OCI-LY7 (cell line): ENCODE measurements around the gene SSX2IP. TPM values are rescaled to one million over a fixed set of nuclear protein-coding genes. Genes with fewer than 3 reads are reported as not detected.

Source experiments
- BruUV-seq: library from RNA; stranded (reverse); fragments of 400-500 nt; replicated peaks from 2 replicates; lab custom pipeline; 2021; lab: Mats Ljungman, UMichigan
- CTCF ChIA-PET: fragments of 300-600 bp; sonication (Branson Sonifier 250); formaldehyde crosslinking; loops from one replicate; lab custom pipeline; 2022; ENCODE audit warnings: antibody characterized with exemption; ENCODE audit not compliant: unreplicated experiment; lab: Charles Lee
- POLR2A ChIA-PET: fragments of 300-600 bp; sonication (Branson Sonifier 250); formaldehyde crosslinking; loops from one replicate; lab custom pipeline; 2022; ENCODE audit warnings: antibody characterized with exemption; lab: Charles Lee
- DNase-seq: peaks from one replicate; pipeline ENCODE4 v3.0.0-alpha.2; 2015; ENCODE audit warnings: low spot score
- H2AFZ ChIP-seq: fragments of 200-600 bp; sonication (generic), shearing (Covaris generic); 2 replicates; pipeline ENCODE4 v1.6.1; 2014; ENCODE audit warnings: mild to moderate bottlenecking, antibody characterized with exemption, low read length, moderate library complexity
- H3K27ac ChIP-seq: fragments of 200-600 bp; sonication (generic); 2 replicates; pipeline ENCODE4 v1.5.1; 2014; ENCODE audit warnings: mixed run types, low read depth, mild to moderate bottlenecking, moderate library complexity, low read length, inconsistent platforms; ENCODE audit not compliant: poor library complexity, severe bottlenecking
- H3K36me3 ChIP-seq: fragments of 200-600 bp; sonication (generic); 2 replicates; pipeline ENCODE4 v1.6.1; 2014; ENCODE audit warnings: mild to moderate bottlenecking, antibody characterized with exemption, low read length, moderate library complexity, mixed read lengths; ENCODE audit not compliant: insufficient read depth
- H3K4me1 ChIP-seq: fragments of 200-600 bp; sonication (generic); 2 replicates; pipeline ENCODE4 v1.5.1; 2014; ENCODE audit warnings: mild to moderate bottlenecking, low read length; ENCODE audit not compliant: insufficient read depth, poor library complexity, severe bottlenecking
- H3K4me2 ChIP-seq: fragments of 200-600 bp; sonication (generic); 2 replicates; pipeline ENCODE4 v1.6.1; 2014; ENCODE audit warnings: mild to moderate bottlenecking, low read length
- H3K4me3 ChIP-seq: fragments of 200-600 bp; sonication (generic); 2 replicates; pipeline ENCODE4 v1.5.1; 2014; ENCODE audit warnings: mild to moderate bottlenecking, low read depth, low read length; ENCODE audit not compliant: poor library complexity, severe bottlenecking
- H3K79me2 ChIP-seq: fragments of 200-600 bp; sonication (generic); 2 replicates; pipeline ENCODE4 v1.6.1; 2016; ENCODE audit warnings: low read depth, mild to moderate bottlenecking, low read length, moderate library complexity, mixed read lengths; ENCODE audit not compliant: insufficient read depth
- H3K9me2 ChIP-seq: fragments of 200-600 bp; sonication (generic); 2 replicates; pipeline ENCODE4 v1.6.1; 2016; ENCODE audit warnings: mild to moderate bottlenecking, low read length, mixed read lengths; ENCODE audit not compliant: insufficient read depth
- H3K9me3 ChIP-seq: fragments of 200-600 bp; sonication (generic); 2 replicates; pipeline ENCODE4 v1.6.1; 2014; ENCODE audit warnings: mild to moderate bottlenecking, mixed run types, low read length, mixed read lengths
- H4K20me1 ChIP-seq: fragments of 200-600 bp; sonication (generic); 2 replicates; pipeline ENCODE4 v1.6.1; 2014; ENCODE audit warnings: mild to moderate bottlenecking, antibody characterized with exemption, low read length, moderate library complexity, mixed read lengths; ENCODE audit not compliant: insufficient read depth
- CTCF ChIP-seq: fragments of 200-600 bp; sonication (generic); conservative IDR thresholded peaks from 2 replicates; pipeline ENCODE4 v1.5.1; 2014; ENCODE audit warnings: mild to moderate bottlenecking, antibody characterized with exemption, low read length, moderate library complexity, mixed read lengths
- EZH2phosphoT487 ChIP-seq: fragments of 200-600 bp; sonication (generic); IDR thresholded peaks from 2 replicates; pipeline ENCODE4 v1.6.1; 2018; ENCODE audit warnings: low read depth, borderline replicate concordance, mild to moderate bottlenecking, mixed run types, antibody characterized with exemption, low read length, moderate library complexity, mixed read lengths
- intact Hi-C: fragments of 100-400 bp; cut with micrococcal nuclease; formaldehyde crosslinking; loops from one replicate; pipeline ENCODE4 v1.10.0; 2022; ENCODE audit not compliant: unreplicated experiment
- total RNA-seq, 2 experiments: library from RNA; depleted of rRNA in 1 of 2; stranded (reverse); fragments of >200 nt in 1 of 2; shearing (Covaris generic) in 1 of 2; gene quantifications; 2 replicates each; pipeline ENCODE4 v1.2.3, GENCODE V29; 2014 to 2022

Gene SSX2IP
- total RNA-seq, 2 experiments from 2014 or later = 24.1 to 24.4 TPM

- no peak for TF ChIP-seq CTCF
- TF ChIP-seq EZH2phosphoT487 = no peak
- Histone ChIP-seq H3K36me3 (no peaks in the 10 kb centered on the region), H2AFZ (no peak overlapping the region), H3K4me1 (no peaks in the 10 kb centered on the region), H3K9me2 (no peaks in the 10 kb centered on the region), H4K20me1 (no peaks in the 10 kb centered on the region), H3K4me2 (no peak overlapping the region), H3K4me3 (no peak overlapping the region), H3K79me2 (no peaks in the 10 kb centered on the region), H3K27ac (no peak overlapping the region), H3K9me3 (no peaks in the 10 kb centered on the region)
- intact Hi-C loops = no loop called here
- BruUV-seq = no TSS peak
- ChIA-PET POLR2A (interaction anchor here (0.6 kb wide), 1 partner anchor 438 kb away, joined by 3 read pairs; no protein-coding TSS in a partner anchor), CTCF (no interaction called here)
- no peak for DNase-seq
Observed at GRCh38 chr1:84726593-84727499, 36.6 kb upstream of the SSX2IP start.

GRCh38 chr1:84724128-84724860, 34.0 kb upstream of the SSX2IP start:
- no peaks in the 10 kb centered on the region for H4K20me1 ChIP-seq
- no peaks in the 10 kb centered on the region for H3K4me1 ChIP-seq
- H3K36me3 ChIP-seq = no peaks in the 10 kb centered on the region
- H3K79me2 ChIP-seq = no peaks in the 10 kb centered on the region
- no TSS peak for BruUV-seq
- H3K9me3 ChIP-seq = no peaks in the 10 kb centered on the region
- CTCF ChIA-PET = no interaction called here
- POLR2A ChIA-PET = interaction anchor here (0.8 kb wide), 1 partner anchor 23 kb away, joined by 3 read pairs; no protein-coding TSS in a partner anchor
- no peak overlapping the region for H3K27ac ChIP-seq
- intact Hi-C loops = no loop called here
- no peaks in the 10 kb centered on the region for H3K9me2 ChIP-seq
- no peak overlapping the region for H3K4me2 ChIP-seq
- peak; percentile 41 for DNase-seq
- H3K4me3 ChIP-seq = no peak overlapping the region
- no peak overlapping the region for H2AFZ ChIP-seq
- TF ChIP-seq CTCF = peak; percentile 80
- no peak for TF ChIP-seq EZH2phosphoT487
